ENCODE measurements around the gene CNTNAP5.

Gene CNTNAP5

GRCh38 chr2:124053796-124054195, 28.7 kb downstream of the CNTNAP5 start:
- no peak overlapping the region for H3K27ac ChIP-seq
- TF ChIP-seq CTCF (IDR thresholded peaks at IDR 0.05) (no peak), ZFX (IDR thresholded peaks at IDR 0.05; ENCODE audit: borderline replicate concordance) (no peak)

- no peak for TF ChIP-seq CTCF (IDR thresholded peaks at IDR 0.05)
- TF ChIP-seq ZFX (IDR thresholded peaks at IDR 0.05; ENCODE audit: borderline replicate concordance): no peak
- H3K27ac ChIP-seq: no peak overlapping the region
Observed at GRCh38 chr2:124063596-124063995, 38.5 kb downstream of the CNTNAP5 start.

- no peak overlapping the region for H3K27ac ChIP-seq
- no peak for TF ChIP-seq CTCF (IDR thresholded peaks at IDR 0.05)
Observed at GRCh38 chr2:124065636-124066035, 40.5 kb downstream of the CNTNAP5 start.

- TF ChIP-seq CTCF (IDR thresholded peaks at IDR 0.05): no peak
- no peak for TF ChIP-seq ZFX (IDR thresholded peaks at IDR 0.05; ENCODE audit: borderline replicate concordance)
- H3K27ac ChIP-seq: no peak overlapping the region
Observed at GRCh38 chr2:124066776-124067175, 41.7 kb downstream of the CNTNAP5 start.

GRCh38 chr2:124079045-124079444, 54.0 kb downstream of the CNTNAP5 start:
- TF ChIP-seq ZFX (IDR thresholded peaks at IDR 0.05; ENCODE audit: borderline replicate concordance) (no peak), CTCF (IDR thresholded peaks at IDR 0.05) (no peak)
- H3K27ac ChIP-seq: no peak overlapping the region

GRCh38 chr2:124080281-124081153, 55.4 kb downstream of the CNTNAP5 start:
- H3K27ac ChIP-seq: no peak overlapping the region
- no peak for TF ChIP-seq ZFX (IDR thresholded peaks at IDR 0.05; ENCODE audit: borderline replicate concordance)
- TF ChIP-seq CTCF (IDR thresholded peaks at IDR 0.05): no peak

GRCh38 chr2:124081154-124081716, 56.1 kb downstream of the CNTNAP5 start:
- TF ChIP-seq ZFX (IDR thresholded peaks at IDR 0.05; ENCODE audit: borderline replicate concordance) (no peak), CTCF (IDR thresholded peaks at IDR 0.05) (no peak)
- no peak overlapping the region for H3K27ac ChIP-seq
